ENCODE data around the gene MGAT3. TPM values are rescaled to one million over a fixed set of nuclear protein-coding genes. Genes with fewer than 3 reads are reported as not detected.

MGAT3 gene
- polyA plus RNA-seq, 1 experiment, result 0.10 TPM

GRCh38 chr22:39526736-39527171 is 69.9 kb downstream of the MGAT3 start:
- no peaks in the 10 kb centered on the region for H3K9me3 ChIP-seq (ENCODE audit: control insufficient read depth, insufficient read depth, low read length)
- POLR2A ChIA-PET, result interaction anchor here (0.5 to 1.8 kb wide), 4 partner anchors 9 to 635 kb away, joined by 3 to 5 read pairs (median 3); no protein-coding TSS in a partner anchor
- DNase-seq (ENCODE audit: low read depth, low spot score), result no peak
- H3K4me3 ChIP-seq (ENCODE audit: low read depth, low read length), result no peak overlapping the region
- no peak overlapping the region for H3K27ac ChIP-seq (ENCODE audit: low read depth, low read length)
- no peak for TF ChIP-seq CTCF (IDR thresholded peaks at IDR 0.05; ENCODE audit: low read depth, low read length)
- CTCF ChIA-PET, result interaction anchor here (0.8 kb wide), 1 partner anchor 30 kb away, joined by 3 read pairs; no protein-coding TSS in a partner anchor
- H3K27me3 ChIP-seq (ENCODE audit: control insufficient read depth, insufficient read depth, low read length), result no peaks in the 10 kb centered on the region

GRCh38 chr22:39527481-39527961 is 70.7 kb downstream of the MGAT3 start:
- H3K4me3 ChIP-seq (ENCODE audit: low read depth, low read length), result no peak overlapping the region
- DNase-seq (ENCODE audit: low read depth, low spot score), result no peak
- H3K9me3 ChIP-seq (ENCODE audit: control insufficient read depth, insufficient read depth, low read length), result no peaks in the 10 kb centered on the region; the same call in 1 of the 2 replicates
- H3K27ac ChIP-seq (ENCODE audit: low read depth, low read length), result peak overlapping the region; percentile 21
- no peak for TF ChIP-seq CTCF (IDR thresholded peaks at IDR 0.05; ENCODE audit: low read depth, low read length)
- H3K27me3 ChIP-seq (ENCODE audit: control insufficient read depth, insufficient read depth, low read length), result no peaks in the 10 kb centered on the region
- ChIA-PET CTCF (interaction anchor here (0.8 to 3.3 kb wide), 2 partner anchors 31 to 34 kb away, joined by 3 to 41 read pairs; no protein-coding TSS in a partner anchor), POLR2A (interaction anchor here (0.6 to 1.8 kb wide), 3 partner anchors 30 to 512 kb away, joined by 3 to 5 read pairs (median 5); no protein-coding TSS in a partner anchor)

- DNase-seq (ENCODE audit: low read depth, low spot score), result no peak
- no peaks in the 10 kb centered on the region; the same call in 1 of the 2 replicates for H3K9me3 ChIP-seq (ENCODE audit: control insufficient read depth, insufficient read depth, low read length)
- peak overlapping the region; percentile 21 for H3K27ac ChIP-seq (ENCODE audit: low read depth, low read length)
- no peak overlapping the region for H3K4me3 ChIP-seq (ENCODE audit: low read depth, low read length)
- no peak for TF ChIP-seq CTCF (IDR thresholded peaks at IDR 0.05; ENCODE audit: low read depth, low read length)
- ChIA-PET POLR2A (interaction anchor here (0.5 to 4.1 kb wide), 8 partner anchors 8 to 734 kb away, joined by 3 to 44 read pairs (median 4); partner anchors contain the start of genes ATF4 and MIEF1), CTCF (interaction anchor here (0.8 to 3.3 kb wide), 18 partner anchors 8 to 649 kb away, joined by 3 to 41 read pairs (median 6); partner anchors contain the start of genes ATF4, RPL3, TAB1 and TNRC6B)
- H3K27me3 ChIP-seq (ENCODE audit: control insufficient read depth, insufficient read depth, low read length), result no peaks in the 10 kb centered on the region
Measured at GRCh38 chr22:39528080-39528661, 71.4 kb downstream of the MGAT3 start.

- H3K27ac ChIP-seq (ENCODE audit: low read depth, low read length), result no peak overlapping the region
- peak overlapping the region; percentile 29; the same call in 1 of the 2 replicates for H3K4me3 ChIP-seq (ENCODE audit: low read depth, low read length)
- POLR2A ChIA-PET, result interaction anchor here (0.5 to 4.1 kb wide), 10 partner anchors 9 to 816 kb away, joined by 3 to 44 read pairs (median 4); partner anchors contain the start of genes ATF4, MIEF1 and RPL3
- H3K9me3 ChIP-seq (ENCODE audit: control insufficient read depth, insufficient read depth, low read length), result no peaks in the 10 kb centered on the region; the same call in 1 of the 2 replicates
- TF ChIP-seq CTCF (IDR thresholded peaks at IDR 0.05; ENCODE audit: low read depth, low read length), result peak; percentile 99
- H3K27me3 ChIP-seq (ENCODE audit: control insufficient read depth, insufficient read depth, low read length), result no peaks in the 10 kb centered on the region
- DNase-seq (ENCODE audit: low read depth, low spot score), result peak; percentile 84
- CTCF ChIA-PET, result interaction anchor here (0.5 to 3.3 kb wide), 38 partner anchors 9 to 1089 kb away, joined by 3 to 41 read pairs (median 4); partner anchors contain the start of genes ATF4, RPL3, TAB1 and TNRC6B
Measured at GRCh38 chr22:39528681-39529486, 72.1 kb downstream of the MGAT3 start.
